ENCODE results near the gene MALAT1. TPM values are rescaled to one million over a fixed set of nuclear protein-coding genes. Genes with fewer than 3 reads are reported as not detected.

Gene MALAT1
- total and polyA plus RNA-seq, 10 of the 15 experiments (the other 5 are each of a cell fraction or from before 2014, with no cell fraction given): 448 to 8,160 (median 2,019) TPM

DNA sequence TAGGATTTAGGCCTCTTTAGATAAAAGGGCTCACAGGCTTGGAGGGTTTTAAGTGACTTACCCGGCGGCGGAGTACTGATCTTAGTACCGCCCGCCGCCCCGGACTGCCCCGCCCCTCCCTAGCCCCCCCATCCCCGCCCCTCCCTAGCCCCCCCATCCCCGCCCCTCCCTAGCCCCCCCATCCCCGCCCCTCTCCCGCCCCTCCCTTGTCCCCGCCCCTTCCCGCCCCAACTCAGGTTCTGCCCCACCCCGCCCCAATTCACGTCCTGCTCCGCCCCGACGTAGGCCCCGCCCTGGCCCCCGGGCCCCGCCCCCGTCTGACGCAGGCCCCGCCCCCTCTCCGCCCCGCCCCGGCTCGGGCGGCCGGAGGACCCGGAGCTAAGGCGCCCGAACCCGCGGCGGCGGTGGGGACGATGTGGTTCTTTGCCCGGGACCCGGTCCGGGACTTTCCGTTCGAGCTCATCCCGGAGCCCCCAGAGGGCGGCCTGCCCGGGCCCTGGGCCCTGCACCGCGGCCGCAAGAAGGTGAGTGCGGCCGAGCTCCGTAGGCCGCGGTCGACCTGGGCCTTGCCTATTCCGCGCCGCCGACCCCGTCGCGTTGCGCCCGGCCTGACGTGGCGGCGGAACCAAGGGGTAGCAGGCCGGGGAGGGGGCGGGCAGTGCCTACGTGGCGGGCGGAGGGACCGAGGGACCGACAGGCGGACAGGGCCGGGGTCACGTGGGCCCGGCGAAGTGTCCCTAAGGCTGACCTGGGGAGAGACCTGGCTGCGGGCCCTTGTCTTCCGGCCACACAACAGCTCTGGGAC is 26.1 kb downstream of the MALAT1 start, which contains the start of gene SCYL1 (continued):
- TF ChIP-seq, protein P1, sequence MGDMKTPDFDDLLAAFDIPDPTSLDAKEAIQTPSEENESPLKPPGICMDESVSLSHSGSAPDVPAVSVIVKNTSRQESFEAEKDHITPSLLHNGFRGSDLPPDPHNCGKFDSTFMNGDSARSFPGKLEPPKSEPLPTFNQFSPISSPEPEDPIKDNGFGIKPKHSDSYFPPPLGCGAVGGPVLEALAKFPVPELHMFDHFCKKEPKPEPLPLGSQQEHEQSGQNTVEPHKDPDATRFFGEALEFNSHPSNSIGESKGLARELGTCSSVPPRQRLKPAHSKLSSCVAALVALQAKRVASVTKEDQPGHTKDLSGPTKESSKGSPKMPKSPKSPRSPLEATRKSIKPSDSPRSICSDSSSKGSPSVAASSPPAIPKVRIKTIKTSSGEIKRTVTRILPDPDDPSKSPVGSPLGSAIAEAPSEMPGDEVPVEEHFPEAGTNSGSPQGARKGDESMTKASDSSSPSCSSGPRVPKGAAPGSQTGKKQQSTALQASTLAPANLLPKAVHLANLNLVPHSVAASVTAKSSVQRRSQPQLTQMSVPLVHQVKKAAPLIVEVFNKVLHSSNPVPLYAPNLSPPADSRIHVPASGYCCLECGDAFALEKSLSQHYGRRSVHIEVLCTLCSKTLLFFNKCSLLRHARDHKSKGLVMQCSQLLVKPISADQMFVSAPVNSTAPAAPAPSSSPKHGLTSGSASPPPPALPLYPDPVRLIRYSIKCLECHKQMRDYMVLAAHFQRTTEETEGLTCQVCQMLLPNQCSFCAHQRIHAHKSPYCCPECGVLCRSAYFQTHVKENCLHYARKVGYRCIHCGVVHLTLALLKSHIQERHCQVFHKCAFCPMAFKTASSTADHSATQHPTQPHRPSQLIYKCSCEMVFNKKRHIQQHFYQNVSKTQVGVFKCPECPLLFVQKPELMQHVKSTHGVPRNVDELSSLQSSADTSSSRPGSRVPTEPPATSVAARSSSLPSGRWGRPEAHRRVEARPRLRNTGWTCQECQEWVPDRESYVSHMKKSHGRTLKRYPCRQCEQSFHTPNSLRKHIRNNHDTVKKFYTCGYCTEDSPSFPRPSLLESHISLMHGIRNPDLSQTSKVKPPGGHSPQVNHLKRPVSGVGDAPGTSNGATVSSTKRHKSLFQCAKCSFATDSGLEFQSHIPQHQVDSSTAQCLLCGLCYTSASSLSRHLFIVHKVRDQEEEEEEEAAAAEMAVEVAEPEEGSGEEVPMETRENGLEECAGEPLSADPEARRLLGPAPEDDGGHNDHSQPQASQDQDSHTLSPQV (IDR thresholded peaks at IDR 0.05): no peak
- no peak for TF ChIP-seq KLF5 (IDR thresholded peaks at IDR 0.05; ENCODE audit: partially characterized antibody)
- TF ChIP-seq, protein P2, sequence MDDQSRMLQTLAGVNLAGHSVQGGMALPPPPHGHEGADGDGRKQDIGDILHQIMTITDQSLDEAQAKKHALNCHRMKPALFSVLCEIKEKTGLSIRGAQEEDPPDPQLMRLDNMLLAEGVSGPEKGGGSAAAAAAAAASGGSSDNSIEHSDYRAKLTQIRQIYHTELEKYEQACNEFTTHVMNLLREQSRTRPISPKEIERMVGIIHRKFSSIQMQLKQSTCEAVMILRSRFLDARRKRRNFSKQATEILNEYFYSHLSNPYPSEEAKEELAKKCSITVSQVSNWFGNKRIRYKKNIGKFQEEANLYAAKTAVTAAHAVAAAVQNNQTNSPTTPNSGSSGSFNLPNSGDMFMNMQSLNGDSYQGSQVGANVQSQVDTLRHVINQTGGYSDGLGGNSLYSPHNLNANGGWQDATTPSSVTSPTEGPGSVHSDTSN (IDR thresholded peaks at IDR 0.05; ENCODE audit: insufficient replicate concordance, low read depth, low read length): no peak
- TF ChIP-seq DPF2 (IDR thresholded peaks at IDR 0.05): peak; percentile 84
- TF ChIP-seq SMAD5 (IDR thresholded peaks at IDR 0.05; ENCODE audit: low read depth): no peak
- no peak for TF ChIP-seq CHD2 (IDR thresholded peaks at IDR 0.05; ENCODE audit: borderline replicate concordance, low read depth, low read length)
- TF ChIP-seq POLR2AphosphoS5 (IDR thresholded peaks at IDR 0.05; ENCODE audit: low read length): no peak
- TF ChIP-seq MEF2A (IDR thresholded peaks at IDR 0.05; ENCODE audit: insufficient read depth, low read depth, low read length): no peak
- TF ChIP-seq, protein P3, sequence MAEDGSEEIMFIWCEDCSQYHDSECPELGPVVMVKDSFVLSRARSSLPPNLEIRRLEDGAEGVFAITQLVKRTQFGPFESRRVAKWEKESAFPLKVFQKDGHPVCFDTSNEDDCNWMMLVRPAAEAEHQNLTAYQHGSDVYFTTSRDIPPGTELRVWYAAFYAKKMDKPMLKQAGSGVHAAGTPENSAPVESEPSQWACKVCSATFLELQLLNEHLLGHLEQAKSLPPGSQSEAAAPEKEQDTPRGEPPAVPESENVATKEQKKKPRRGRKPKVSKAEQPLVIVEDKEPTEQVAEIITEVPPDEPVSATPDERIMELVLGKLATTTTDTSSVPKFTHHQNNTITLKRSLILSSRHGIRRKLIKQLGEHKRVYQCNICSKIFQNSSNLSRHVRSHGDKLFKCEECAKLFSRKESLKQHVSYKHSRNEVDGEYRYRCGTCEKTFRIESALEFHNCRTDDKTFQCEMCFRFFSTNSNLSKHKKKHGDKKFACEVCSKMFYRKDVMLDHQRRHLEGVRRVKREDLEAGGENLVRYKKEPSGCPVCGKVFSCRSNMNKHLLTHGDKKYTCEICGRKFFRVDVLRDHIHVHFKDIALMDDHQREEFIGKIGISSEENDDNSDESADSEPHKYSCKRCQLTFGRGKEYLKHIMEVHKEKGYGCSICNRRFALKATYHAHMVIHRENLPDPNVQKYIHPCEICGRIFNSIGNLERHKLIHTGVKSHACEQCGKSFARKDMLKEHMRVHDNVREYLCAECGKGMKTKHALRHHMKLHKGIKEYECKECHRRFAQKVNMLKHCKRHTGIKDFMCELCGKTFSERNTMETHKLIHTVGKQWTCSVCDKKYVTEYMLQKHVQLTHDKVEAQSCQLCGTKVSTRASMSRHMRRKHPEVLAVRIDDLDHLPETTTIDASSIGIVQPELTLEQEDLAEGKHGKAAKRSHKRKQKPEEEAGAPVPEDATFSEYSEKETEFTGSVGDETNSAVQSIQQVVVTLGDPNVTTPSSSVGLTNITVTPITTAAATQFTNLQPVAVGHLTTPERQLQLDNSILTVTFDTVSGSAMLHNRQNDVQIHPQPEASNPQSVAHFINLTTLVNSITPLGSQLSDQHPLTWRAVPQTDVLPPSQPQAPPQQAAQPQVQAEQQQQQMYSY (CRISPR knock-in tag; IDR thresholded peaks at IDR 0.05): no peak
- TF ChIP-seq SREBF1 (IDR thresholded peaks at IDR 0.05; ENCODE audit: low read length): no peak
- TF ChIP-seq PAX5 (IDR thresholded peaks at IDR 0.05; ENCODE audit: borderline replicate concordance, low read depth, low read length): no peak
- TF ChIP-seq SRF (IDR thresholded peaks at IDR 0.05; ENCODE audit: low read depth in 2 of 2, low read length in 2 of 2): no peak
- TF ChIP-seq GABPA (IDR thresholded peaks at IDR 0.05; ENCODE audit: low read depth): no peak
- TF ChIP-seq, protein P4, sequence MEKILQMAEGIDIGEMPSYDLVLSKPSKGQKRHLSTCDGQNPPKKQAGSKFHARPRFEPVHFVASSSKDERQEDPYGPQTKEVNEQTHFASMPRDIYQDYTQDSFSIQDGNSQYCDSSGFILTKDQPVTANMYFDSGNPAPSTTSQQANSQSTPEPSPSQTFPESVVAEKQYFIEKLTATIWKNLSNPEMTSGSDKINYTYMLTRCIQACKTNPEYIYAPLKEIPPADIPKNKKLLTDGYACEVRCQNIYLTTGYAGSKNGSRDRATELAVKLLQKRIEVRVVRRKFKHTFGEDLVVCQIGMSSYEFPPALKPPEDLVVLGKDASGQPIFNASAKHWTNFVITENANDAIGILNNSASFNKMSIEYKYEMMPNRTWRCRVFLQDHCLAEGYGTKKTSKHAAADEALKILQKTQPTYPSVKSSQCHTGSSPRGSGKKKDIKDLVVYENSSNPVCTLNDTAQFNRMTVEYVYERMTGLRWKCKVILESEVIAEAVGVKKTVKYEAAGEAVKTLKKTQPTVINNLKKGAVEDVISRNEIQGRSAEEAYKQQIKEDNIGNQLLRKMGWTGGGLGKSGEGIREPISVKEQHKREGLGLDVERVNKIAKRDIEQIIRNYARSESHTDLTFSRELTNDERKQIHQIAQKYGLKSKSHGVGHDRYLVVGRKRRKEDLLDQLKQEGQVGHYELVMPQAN (conservative IDR thresholded peaks at IDR 0.05): peak; percentile 83
- TF ChIP-seq, protein P5, sequence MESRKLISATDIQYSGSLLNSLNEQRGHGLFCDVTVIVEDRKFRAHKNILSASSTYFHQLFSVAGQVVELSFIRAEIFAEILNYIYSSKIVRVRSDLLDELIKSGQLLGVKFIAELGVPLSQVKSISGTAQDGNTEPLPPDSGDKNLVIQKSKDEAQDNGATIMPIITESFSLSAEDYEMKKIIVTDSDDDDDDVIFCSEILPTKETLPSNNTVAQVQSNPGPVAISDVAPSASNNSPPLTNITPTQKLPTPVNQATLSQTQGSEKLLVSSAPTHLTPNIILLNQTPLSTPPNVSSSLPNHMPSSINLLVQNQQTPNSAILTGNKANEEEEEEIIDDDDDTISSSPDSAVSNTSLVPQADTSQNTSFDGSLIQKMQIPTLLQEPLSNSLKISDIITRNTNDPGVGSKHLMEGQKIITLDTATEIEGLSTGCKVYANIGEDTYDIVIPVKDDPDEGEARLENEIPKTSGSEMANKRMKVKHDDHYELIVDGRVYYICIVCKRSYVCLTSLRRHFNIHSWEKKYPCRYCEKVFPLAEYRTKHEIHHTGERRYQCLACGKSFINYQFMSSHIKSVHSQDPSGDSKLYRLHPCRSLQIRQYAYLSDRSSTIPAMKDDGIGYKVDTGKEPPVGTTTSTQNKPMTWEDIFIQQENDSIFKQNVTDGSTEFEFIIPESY (IDR thresholded peaks at IDR 0.05): no peak
- TF ChIP-seq NFXL1 (IDR thresholded peaks at IDR 0.05; ENCODE audit: borderline replicate concordance): no peak

All from GM12878 (cell line).